Fibroblast of lung (primary cell): Measurements from ENCODE around the gene EPG5. TPM values are rescaled to one million over a fixed set of nuclear protein-coding genes. Genes with fewer than 3 reads are reported as not detected.
"Not testable (repeated sequence)": the region's sequence is repeated elsewhere in the genome, so short reads cannot be mapped to it uniquely, and the experiment has no call there.

Experiments
- DNase-seq, 2 donors: peaks; one replicate each; pipeline versions ENCODE4 v3.0.0 to v3.0.0-alpha.2; 2010; ENCODE audit warnings: low read depth in 2 of 2
- H2AFZ ChIP-seq: 2 replicates; pipeline ENCODE4 v1.5.1; 2012; ENCODE audit warnings: low read length, control low read depth, inconsistent platforms
- H3K27ac ChIP-seq: 2 replicates; pipeline ENCODE4 v1.5.1; 2011; ENCODE audit warnings: low read length, control low read depth; ENCODE audit not compliant: insufficient read depth
- H3K27me3 ChIP-seq: 2 replicates; pipeline ENCODE4 v1.5.1; 2011; ENCODE audit warnings: mild to moderate bottlenecking, low read length; ENCODE audit not compliant: control insufficient read depth, insufficient read depth
- H3K36me3 ChIP-seq: 2 replicates; pipeline ENCODE4 v1.5.1; 2011; ENCODE audit warnings: low read length; ENCODE audit not compliant: control insufficient read depth, insufficient read depth
- H3K4me1 ChIP-seq: 2 replicates; pipeline ENCODE4 v1.5.1; 2011; ENCODE audit warnings: low read length; ENCODE audit not compliant: control insufficient read depth, insufficient read depth; ENCODE audit errors: extremely low read depth
- H3K4me2 ChIP-seq: 2 replicates; pipeline ENCODE4 v1.5.1; 2011; ENCODE audit warnings: low read length, control low read depth; ENCODE audit not compliant: insufficient read depth; ENCODE audit errors: extremely low read depth
- H3K4me3 ChIP-seq, 4 experiments: fragments of 200-600 bp in 1 of 4; sonication (generic) in 1 of 4; replicated peaks in 1 of 4; 2 replicates each; pipeline ENCODE4 v1.5.1; 2011 to 2016; ENCODE audit warnings: low read length in 4 of 4, low read depth in 3 of 4, mild to moderate bottlenecking in 3 of 4, control low read depth in 2 of 4, inconsistent platforms in 1 of 4, mixed read lengths in 1 of 4; ENCODE audit not compliant: insufficient read depth in 1 of 4; ENCODE audit errors: control extremely low read depth in 1 of 4
- H3K79me2 ChIP-seq: 2 replicates; pipeline ENCODE4 v1.5.1; 2012; ENCODE audit warnings: mild to moderate bottlenecking, low read length, inconsistent platforms; ENCODE audit not compliant: control insufficient read depth, insufficient read depth
- H3K9ac ChIP-seq: 2 replicates; pipeline ENCODE4 v1.5.1; 2011; ENCODE audit warnings: mild to moderate bottlenecking, low read length, control low read depth; ENCODE audit not compliant: insufficient read depth
- H3K9me3 ChIP-seq: 2 replicates; pipeline ENCODE4 v1.5.1; 2012; ENCODE audit warnings: low read depth, low read length; ENCODE audit not compliant: control insufficient read depth, insufficient read depth
- H4K20me1 ChIP-seq: 2 replicates; pipeline ENCODE4 v1.5.1; 2011; ENCODE audit warnings: low read length; ENCODE audit not compliant: control insufficient read depth, insufficient read depth; ENCODE audit errors: extremely low read depth
- CTCF ChIP-seq, 2 donors: IDR thresholded peaks in 1 of 2; conservative IDR thresholded peaks in 1 of 2; 1 replicate in 1 of 2; 2 replicates in 1 of 2; pipeline ENCODE4 v1.5.1; 2011 to 2012; ENCODE audit warnings: low read length in 2 of 2, control low read depth in 1 of 2, inconsistent platforms in 1 of 2, low read depth in 1 of 2, mild to moderate bottlenecking in 1 of 2
- EZH2 ChIP-seq: IDR thresholded peaks from 2 replicates; pipeline ENCODE4 v1.5.1; 2012; ENCODE audit warnings: low read length, control low read depth, mild to moderate bottlenecking; ENCODE audit errors: missing control alignments
- polyA plus RNA-seq, 2 donors: library from polyadenylated mRNA; depleted of rRNA in 1 of 2; stranded (reverse) in 1 of 2; unstranded in 1 of 2; fragments of >200 nt; gene quantifications; 2 replicates each; pipeline ENCODE4 v1.2.1, GENCODE V29; 2011 to 2012; ENCODE audit warnings: missing spikeins in 1 of 2
- total RNA-seq: library from RNA; depleted of rRNA; stranded (reverse); fragments of >200 nt; gene quantifications from 2 replicates; pipeline ENCODE4 v1.2.1, GENCODE V29; 2014

EPG5 gene
- total and polyA plus RNA-seq, 2 donors (not counting 1 experiment from before 2014, with no cell fraction given): 60.0 to 87.4 TPM

DNA sequence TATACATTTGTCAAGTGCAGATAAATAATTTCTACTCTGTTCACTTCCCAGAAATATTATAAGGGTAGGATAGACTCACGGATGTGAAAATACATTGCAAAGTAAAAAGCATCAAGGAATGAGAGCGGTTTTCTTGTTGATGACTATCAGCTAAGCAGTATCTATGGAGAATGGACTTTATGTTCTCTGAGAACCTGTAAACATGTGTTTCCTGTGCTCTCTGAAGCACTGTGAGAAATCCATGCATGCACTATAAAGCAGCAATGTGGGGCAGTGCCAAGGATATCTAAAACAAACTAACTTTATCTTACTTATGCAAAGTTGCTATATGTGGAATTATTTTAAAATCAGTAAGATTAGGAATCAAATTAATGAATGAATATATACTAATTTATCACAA is 146.1 kb downstream of the EPG5 start:
- Histone ChIP-seq H4K20me1 (no peaks in the 10 kb centered on the region), H3K27ac (no peak overlapping the region), H3K9ac (no peak overlapping the region), H3K36me3 (no peaks in the 10 kb centered on the region), H3K9me3 (no peaks in the 10 kb centered on the region), H3K27me3 (no peaks in the 10 kb centered on the region), H2AFZ (no peak overlapping the region), H3K4me2 (no peak overlapping the region), H3K79me2 (no peaks in the 10 kb centered on the region), H3K4me3 (no peak overlapping the region), H3K4me1 (no peaks in the 10 kb centered on the region)
- DNase-seq: no peak
- TF ChIP-seq CTCF (conservative IDR thresholded peaks at IDR 0.05 in 1 of 2, IDR thresholded peaks at IDR 0.05 in 1 of 2; ENCODE audit: low read depth in 1 of 2, low read length in 2 of 2): no peak
- TF ChIP-seq EZH2: no peak

DNA sequence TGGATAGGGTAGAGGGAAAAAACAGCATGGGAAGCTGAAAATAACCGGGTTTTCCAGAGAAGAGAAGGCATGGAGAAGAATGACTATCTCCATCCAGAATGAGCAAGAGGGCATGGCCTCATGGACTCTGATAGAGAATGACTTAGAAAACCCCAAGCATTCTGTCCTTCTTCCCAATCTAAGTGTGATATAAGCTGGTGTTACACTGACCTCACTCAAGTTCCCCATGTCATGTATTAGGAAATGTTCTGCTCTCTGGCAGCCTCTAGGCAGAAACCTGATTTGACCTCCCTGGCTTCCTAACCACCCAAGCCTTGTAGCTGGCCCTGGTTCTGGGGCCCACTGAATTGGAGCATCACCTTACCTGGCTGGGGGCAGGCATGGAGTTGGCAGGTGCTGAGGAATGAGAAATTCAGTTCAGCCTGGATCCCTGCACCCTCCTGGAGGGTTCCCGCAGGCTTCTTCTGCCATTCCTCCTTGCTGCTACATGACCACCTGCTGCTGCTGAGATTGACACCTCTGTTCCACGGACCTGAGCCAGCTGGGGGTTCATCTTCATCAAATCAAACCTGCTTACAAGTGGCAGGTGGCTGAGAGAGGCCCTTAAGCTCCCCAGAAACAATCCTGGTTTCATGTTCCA is 146.9 kb downstream of the EPG5 start:
- Histone ChIP-seq H3K36me3 (no peaks in the 10 kb centered on the region), H3K27me3 (no peaks in the 10 kb centered on the region), H3K9ac (no peak overlapping the region), H3K4me2 (no peak overlapping the region), H3K9me3 (no peaks in the 10 kb centered on the region), H3K79me2 (no peaks in the 10 kb centered on the region), H3K27ac (no peak overlapping the region), H2AFZ (no peak overlapping the region), H3K4me1 (no peaks in the 10 kb centered on the region), H3K4me3 (no peak overlapping the region), H4K20me1 (no peaks in the 10 kb centered on the region)
- DNase-seq: no peak
- no peak for TF ChIP-seq CTCF (conservative IDR thresholded peaks at IDR 0.05 in 1 of 2, IDR thresholded peaks at IDR 0.05 in 1 of 2; ENCODE audit: low read depth in 1 of 2, low read length in 2 of 2)
- TF ChIP-seq EZH2: no peak

DNA sequence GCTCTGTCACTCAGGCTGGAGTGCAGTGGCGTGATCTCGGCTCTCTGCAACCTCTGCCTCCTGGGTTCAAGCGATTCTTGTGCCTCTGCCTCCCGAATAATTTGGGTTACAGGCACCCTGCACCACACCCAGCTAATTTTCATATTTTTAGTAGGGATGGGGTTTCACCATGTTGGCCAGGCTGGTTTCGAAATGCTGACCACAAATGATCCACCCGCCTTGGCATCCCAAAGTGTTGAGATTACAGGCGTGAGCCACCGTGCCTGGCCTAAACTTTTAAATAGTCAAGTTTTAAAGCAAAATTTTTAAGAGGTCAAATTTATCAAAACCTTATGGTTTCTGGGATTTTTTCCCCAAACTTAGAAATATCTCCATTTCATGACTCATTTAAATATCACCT is 148.4 kb downstream of the EPG5 start:
- H4K20me1 ChIP-seq, H3K27ac ChIP-seq, H2AFZ ChIP-seq, H3K36me3 ChIP-seq, H3K27me3 ChIP-seq, H3K4me2 ChIP-seq, H3K79me2 ChIP-seq, H3K4me3 ChIP-seq, H3K9ac ChIP-seq, H3K4me1 ChIP-seq, H3K9me3 ChIP-seq: not testable (repeated sequence)
- peak in 1 of 2 donors; percentile 51 for DNase-seq
